SHP77 (cell line): ENCODE data around the gene OR51B5.
"Not testable (repeated sequence)": the region's sequence is repeated elsewhere in the genome, so short reads cannot be mapped to it uniquely, and the experiment has no call there.

ENCODE experiments used
- DNase-seq, 2 experiments: peaks; one replicate each; lab custom pipeline; 2025; lab: John Stamatoyannopoulos, UW

The OR51B5 gene

GRCh38 chr11:5335170-5335569 lies 8.2 kb downstream of the OR51B5 start:
- DNase-seq = no peak

GRCh38 chr11:5324197-5324596 lies 19.1 kb downstream of the OR51B5 start, which contains the start of gene OR51B2:
TSS of gene OR51B2 (minus strand) at chr11:5324297. CDS start at chr11:5324297, 0 bp downstream.
- no peak for DNase-seq

- no peak for DNase-seq
Observed at GRCh38 chr11:5317292-5317691, 26.0 kb downstream of the OR51B5 start.

GRCh38 chr11:5313326-5314023 lies 29.8 kb downstream of the OR51B5 start:
- not testable (repeated sequence) for DNase-seq

- no peak for DNase-seq
Observed at GRCh38 chr11:5310423-5310822, 32.9 kb downstream of the OR51B5 start.

GRCh38 chr11:5307256-5308019 lies 35.9 kb downstream of the OR51B5 start:
- no peak for DNase-seq

- no peak for DNase-seq
Observed at GRCh38 chr11:5304046-5304445, 39.3 kb downstream of the OR51B5 start.

GRCh38 chr11:5303626-5304025 lies 39.7 kb downstream of the OR51B5 start:
- no peak for DNase-seq

- DNase-seq = no peak
Observed at GRCh38 chr11:5301846-5302245, 41.5 kb downstream of the OR51B5 start, which contains the start of gene OR51B4. TSS of gene OR51B4 (minus strand) at chr11:5301946. CDS start at chr11:5301946, 0 bp downstream.

- no peak for DNase-seq
Observed at GRCh38 chr11:5300251-5300650, 43.1 kb downstream of the OR51B5 start.

GRCh38 chr11:5298451-5298850 lies 44.9 kb downstream of the OR51B5 start:
- no peak for DNase-seq

GRCh38 chr11:5297721-5298323 lies 45.5 kb downstream of the OR51B5 start:
- DNase-seq = no peak

GRCh38 chr11:5294342-5294995 lies 48.9 kb downstream of the OR51B5 start:
- DNase-seq = not testable (repeated sequence)

GRCh38 chr11:5293028-5293427 lies 50.3 kb downstream of the OR51B5 start:
- no peak for DNase-seq
